HG03378 (cell line): ENCODE data around the gene HEATR5A.

ENCODE experiments used
- ATAC-seq: cut with Tn5 transposase; IDR thresholded peaks from one replicate; pipeline ENCODE4 v1.9.1; 2021; ENCODE audit warnings: mild to moderate bottlenecking, moderate library complexity; ENCODE audit not compliant: unreplicated experiment

HEATR5A gene

DNA sequence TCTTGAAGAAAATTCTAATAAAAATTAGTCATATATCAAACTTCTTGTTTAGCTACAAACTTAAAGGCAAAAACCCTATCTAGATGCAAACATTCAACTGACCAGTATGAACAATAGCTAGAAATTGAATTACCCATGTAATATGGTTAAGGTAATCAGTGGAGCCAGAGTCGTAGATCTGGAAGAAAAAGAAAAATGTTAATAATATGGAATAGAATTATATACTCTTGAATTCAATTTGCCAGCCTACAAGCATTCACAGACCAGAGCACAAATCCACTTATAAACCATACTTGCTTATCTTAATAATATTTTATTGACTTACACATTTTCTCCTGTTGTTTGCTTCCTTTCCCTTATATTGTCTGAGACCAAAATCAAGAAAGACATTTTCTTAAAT lies 7.7 kb upstream of the HEATR5A start:
- no peak for ATAC-seq

DNA sequence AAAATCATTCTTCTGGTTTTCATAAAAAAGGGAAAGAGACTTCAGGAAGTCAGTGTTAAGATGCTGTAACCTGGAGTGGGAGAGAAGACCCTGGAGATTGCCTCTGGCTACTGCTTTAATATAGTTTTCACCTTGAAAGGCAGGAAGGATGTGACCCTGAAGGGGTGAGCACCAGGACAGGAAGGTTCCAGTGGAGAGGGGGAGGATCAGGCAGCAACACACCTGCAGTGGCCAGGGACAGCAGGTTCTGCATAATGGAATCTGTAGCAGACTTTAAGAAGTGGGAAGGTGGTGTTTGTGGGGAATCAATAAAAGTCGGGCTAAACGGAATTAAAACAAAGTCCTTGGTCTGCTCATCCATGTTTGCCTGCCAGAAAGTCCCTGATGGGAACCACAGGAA lies 6.3 kb upstream of the HEATR5A start:
- ATAC-seq = no peak

GRCh38 chr14:31425905-31426304 lies 5.6 kb upstream of the HEATR5A start:
- ATAC-seq = no peak

GRCh38 chr14:31421200-31421599 lies 850 bp upstream of the HEATR5A start:
- no peak for ATAC-seq

- ATAC-seq = peak; percentile 11
Measured at GRCh38 chr14:31419967-31420318, 407 bp downstream of the HEATR5A start.

GRCh38 chr14:31419179-31419966 lies 977 bp downstream of the HEATR5A start:
- ATAC-seq = peak; percentile 1

GRCh38 chr14:31418440-31418839 lies 1.9 kb downstream of the HEATR5A start:
- ATAC-seq = no peak

- ATAC-seq = no peak
Measured at GRCh38 chr14:31414190-31414833, 6.0 kb downstream of the HEATR5A start.

DNA sequence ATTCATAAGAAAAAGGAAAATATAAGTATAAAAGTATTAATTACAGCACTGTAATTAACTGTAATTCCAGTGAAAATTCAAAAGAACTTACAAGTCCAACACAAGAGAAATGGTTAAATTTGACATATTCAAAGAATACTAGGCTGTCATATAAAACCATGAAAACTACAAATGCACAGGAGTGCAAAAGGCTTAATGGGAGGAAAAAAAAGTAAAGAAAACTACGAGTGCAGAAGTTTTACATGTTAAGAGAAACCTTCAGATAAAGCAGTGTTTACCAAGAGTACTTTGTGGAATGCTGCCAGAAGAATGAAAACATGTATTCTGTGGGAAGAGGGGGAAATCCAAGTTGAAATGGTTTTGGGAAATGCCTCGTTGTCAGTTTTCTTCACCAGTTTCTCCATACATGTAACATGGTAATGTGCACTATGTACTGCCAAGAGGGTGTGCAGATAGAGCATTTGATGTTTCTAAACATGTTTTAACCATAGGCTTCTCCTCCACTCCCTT lies 9.1 kb downstream of the HEATR5A start:
- ATAC-seq = no peak

DNA sequence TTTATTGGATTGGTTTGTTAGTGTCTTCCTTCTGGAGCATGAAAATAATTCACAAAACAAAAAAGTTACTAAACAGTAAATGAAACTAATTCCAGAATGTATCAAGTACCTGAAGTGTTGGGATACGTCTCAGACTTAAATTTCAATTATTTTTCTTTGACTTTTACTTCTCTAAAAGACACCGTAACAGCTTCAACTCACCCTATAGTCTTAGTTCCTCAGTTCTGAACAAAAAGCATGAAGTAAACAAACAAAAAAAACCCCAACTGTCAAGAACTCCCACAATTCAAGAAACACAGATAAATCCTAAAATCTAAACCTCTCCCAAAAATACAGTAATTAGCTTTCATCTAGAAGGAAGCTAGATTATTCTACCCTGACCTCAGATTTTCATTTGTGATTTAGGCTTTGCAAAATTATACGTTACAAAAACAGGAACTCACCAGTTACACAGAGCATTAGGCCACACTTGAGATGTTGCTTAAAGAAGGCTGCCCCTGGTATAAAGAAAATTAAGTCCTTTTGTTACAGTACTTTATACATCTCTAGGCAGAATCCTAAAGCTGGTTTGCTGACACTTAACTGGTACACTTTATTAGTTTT lies 10.2 kb downstream of the HEATR5A start:
- no peak for ATAC-seq

GRCh38 chr14:31408421-31408820 lies 11.9 kb downstream of the HEATR5A start:
- no peak for ATAC-seq

- no peak for ATAC-seq
Measured at GRCh38 chr14:31405599-31406232, 14.6 kb downstream of the HEATR5A start.

GRCh38 chr14:31405106-31405505 lies 15.2 kb downstream of the HEATR5A start:
- ATAC-seq = no peak

GRCh38 chr14:31403707-31404106 lies 16.6 kb downstream of the HEATR5A start:
- ATAC-seq = no peak

DNA sequence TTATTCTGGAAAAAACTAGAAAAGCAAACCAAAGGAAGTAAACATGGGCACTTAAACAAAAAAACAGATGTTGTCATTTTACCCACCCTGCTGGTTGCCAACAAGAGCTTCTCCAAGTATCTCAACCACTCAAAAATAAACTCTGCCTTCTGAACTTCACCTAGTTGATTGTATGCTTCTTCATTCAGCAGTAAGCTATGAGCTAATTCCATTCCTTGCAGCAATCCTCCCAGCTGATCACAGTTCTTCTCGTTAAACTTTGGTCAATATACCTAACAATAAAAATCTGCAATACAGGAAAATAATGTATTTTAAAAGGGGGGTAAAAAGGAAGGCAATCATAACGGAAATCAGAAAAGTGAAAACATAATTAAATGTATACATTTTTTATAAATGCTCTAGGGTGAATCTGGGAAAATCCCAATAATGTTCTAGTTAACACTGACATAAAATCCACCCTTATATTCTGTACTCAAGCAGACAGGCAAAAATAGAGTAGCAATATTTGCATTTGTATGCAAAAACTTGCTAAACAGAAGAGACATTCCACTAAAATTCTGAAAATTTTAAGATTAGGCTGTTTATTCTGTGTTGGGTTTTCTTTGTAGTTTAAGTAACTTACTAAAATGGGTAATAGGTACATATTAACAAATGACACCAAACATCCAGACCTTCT lies 17.4 kb downstream of the HEATR5A start:
- ATAC-seq = no peak

GRCh38 chr14:31401369-31401932 lies 18.9 kb downstream of the HEATR5A start:
- ATAC-seq = no peak

GRCh38 chr14:31400031-31400638 lies 20.2 kb downstream of the HEATR5A start:
- no peak for ATAC-seq

DNA sequence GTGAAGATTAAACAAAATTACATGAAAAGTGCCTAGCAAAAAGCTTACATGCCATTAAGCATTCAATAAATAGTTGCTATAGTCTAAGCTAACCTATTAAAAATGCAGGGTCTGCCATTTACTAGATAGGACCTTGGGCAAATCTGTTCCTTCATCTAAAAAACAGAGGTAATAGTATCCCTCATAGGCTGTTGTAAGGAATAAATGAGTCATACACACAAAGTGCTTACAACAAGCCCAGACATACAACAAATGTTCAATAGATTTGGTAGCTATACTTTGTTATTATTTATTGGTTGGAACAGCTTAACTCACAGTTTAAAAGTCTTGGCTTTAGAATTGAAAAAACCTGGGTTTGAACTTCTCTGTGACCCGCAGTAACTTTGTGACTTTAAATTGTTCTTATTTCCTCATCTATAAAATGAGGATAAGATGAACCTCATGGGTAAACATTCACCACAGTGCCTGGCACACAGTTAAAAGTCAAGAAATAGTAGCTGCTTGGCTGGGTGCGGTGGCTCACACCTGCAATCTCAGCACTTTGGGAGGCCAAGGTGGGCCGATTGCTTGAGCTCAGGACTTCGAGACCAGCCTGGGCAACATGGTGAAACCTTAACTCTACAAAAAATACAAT lies 24.7 kb downstream of the HEATR5A start:
- no peak for ATAC-seq

DNA sequence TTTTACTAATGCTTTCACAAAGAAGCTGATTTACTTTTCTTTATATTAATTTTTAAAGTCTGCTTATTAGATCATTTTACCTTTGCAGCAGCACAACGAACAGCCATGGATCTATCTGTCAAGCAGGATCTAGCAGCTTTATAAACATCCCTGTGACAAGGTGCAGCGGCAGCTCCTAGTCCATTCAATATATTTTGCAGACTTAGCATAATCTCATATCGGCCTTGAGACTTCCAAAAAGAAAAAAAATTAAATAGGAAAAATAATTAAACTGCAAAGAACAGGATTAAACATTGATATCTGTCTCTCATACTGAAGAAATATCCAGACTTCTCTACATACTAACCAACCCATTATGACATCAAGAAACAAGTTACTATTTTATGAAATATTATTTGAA lies 25.2 kb downstream of the HEATR5A start:
- ATAC-seq = no peak
